CD4-positive, CD25-positive, alpha-beta regulatory T cell (primary cell): Measurements from ENCODE around the gene CMPK2. TPM values are rescaled to one million over a fixed set of nuclear protein-coding genes. Genes with fewer than 3 reads are reported as not detected.

ENCODE experiments used
- ATAC-seq, 2 donors: fragments of 150-1000 bp; cut with Tn5 transposase; one replicate each; pipeline ENCODE4 v1.10.0; 2021; ENCODE audit warnings: low read depth in 2 of 2, moderate number of reproducible peaks in 2 of 2, moderate library complexity in 1 of 2
- DNase-seq, 3 donors: peaks; one replicate each; pipeline versions ENCODE4 v3.0.0 to v3.0.0-alpha.2; 2012 to 2022; ENCODE audit warnings: mixed read lengths in 1 of 3
- H3K27ac ChIP-seq: one replicate; pipeline ENCODE4 v1.7.0; 2013; ENCODE audit warnings: mild to moderate bottlenecking, low read length; ENCODE audit not compliant: insufficient read depth, poor library complexity, severe bottlenecking
- H3K27me3 ChIP-seq: one replicate; pipeline ENCODE4 v1.7.0; 2013; ENCODE audit warnings: low read length; ENCODE audit not compliant: control insufficient read depth, insufficient read depth
- H3K36me3 ChIP-seq: one replicate; pipeline ENCODE4 v1.7.0; 2013; ENCODE audit warnings: mild to moderate bottlenecking, low read length, moderate library complexity; ENCODE audit not compliant: control insufficient read depth, insufficient read depth
- H3K4me1 ChIP-seq: 2 replicates; pipeline ENCODE4 v1.7.0; 2013; ENCODE audit warnings: mild to moderate bottlenecking, low read length; ENCODE audit not compliant: insufficient read depth, control insufficient read depth, poor library complexity, severe bottlenecking
- H3K4me3 ChIP-seq: one replicate; pipeline ENCODE4 v1.7.0; 2013; ENCODE audit warnings: low read depth, mild to moderate bottlenecking, low read length, moderate library complexity
- H3K9me3 ChIP-seq, 2 experiments: 1 replicate in 1 of 2; 2 replicates in 1 of 2; pipeline ENCODE4 v1.7.0; 2013; ENCODE audit warnings: low read length in 2 of 2, mild to moderate bottlenecking in 1 of 2, moderate library complexity in 1 of 2; ENCODE audit not compliant: control insufficient read depth in 2 of 2
- H3K27ac Mint-ChIP-seq, 3 donors: one replicate each; pipeline ENCODE4 v1.8.0; 2020 to 2022; ENCODE audit warnings: mild to moderate bottlenecking in 3 of 3, mixed read lengths in 3 of 3, moderate library complexity in 2 of 3
- H3K27me3 Mint-ChIP-seq: one replicate; pipeline ENCODE4 v1.8.0; 2022; ENCODE audit warnings: mild to moderate bottlenecking, mixed read lengths
- H3K36me3 Mint-ChIP-seq: one replicate; pipeline ENCODE4 v1.8.0; 2020; ENCODE audit warnings: mixed read lengths
- H3K4me1 Mint-ChIP-seq, 4 donors: one replicate each; pipeline ENCODE4 v1.8.0; 2020 to 2022; ENCODE audit warnings: mixed read lengths in 4 of 4, mild to moderate bottlenecking in 1 of 4
- H3K4me3 Mint-ChIP-seq, 4 donors: one replicate each; pipeline ENCODE4 v1.8.0; 2020 to 2022; ENCODE audit warnings: mild to moderate bottlenecking in 4 of 4, mixed read lengths in 4 of 4, moderate library complexity in 3 of 4
- H3K9me3 Mint-ChIP-seq, 7 donors: one replicate each; pipeline ENCODE4 v1.8.0; 2020 to 2022; ENCODE audit warnings: mixed read lengths in 7 of 7, mild to moderate bottlenecking in 3 of 7, moderate library complexity in 2 of 7
- polyA plus RNA-seq, 4 donors: library from polyadenylated mRNA; unstranded; fragments of 300-500 nt; fragmentation: Illumina TruSeq; gene quantifications; one replicate each; pipeline ENCODE4 v1.2.3, GENCODE V29; 2021
- total RNA-seq: library from RNA; stranded (reverse); gene quantifications from one replicate; pipeline ENCODE4 v1.2.3, GENCODE V29; 2022

The CMPK2 gene
- total and polyA plus RNA-seq, 5 donors from 2014 or later, result 1.7 to 7.4 (median 4.0) TPM

DNA sequence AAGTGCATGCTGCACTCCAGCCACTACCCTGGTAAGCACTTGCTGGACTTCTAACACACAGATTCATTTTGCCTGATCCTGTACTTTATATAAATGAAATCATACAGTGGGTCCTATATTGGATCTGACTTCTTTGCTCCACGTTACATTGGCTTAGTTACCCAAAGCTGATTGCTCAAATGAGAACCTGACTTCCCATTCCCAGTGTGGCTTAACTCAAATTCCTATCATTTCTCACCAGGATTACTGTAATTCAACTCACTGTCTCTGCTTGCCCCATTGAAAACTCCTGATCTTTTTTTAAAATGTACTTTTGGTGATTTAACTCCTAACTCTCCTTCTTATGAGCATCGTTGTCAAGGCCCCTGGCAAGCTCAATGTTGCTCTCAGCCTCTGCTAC, 13.3 kb upstream of the CMPK2 start:
- Mint-ChIP-seq H3K27ac (peak overlapping the region; percentile 51 to 91 (median 77)), H3K9me3 (peaks cover 0 to 2% (median 0%) of the 10 kb centered on the region in 7 donors), H3K4me1 (peaks cover 14 to 47% (median 38%) of the 10 kb centered on the region in 4 donors), H3K36me3 (peaks cover 9% of the 10 kb centered on the region), H3K27me3 (peaks cover 20% of the 10 kb centered on the region), H3K4me3 (peak overlapping the region in 3 of 4 donors; percentile 54 to 93 (median 61))
- no peaks in the 10 kb centered on the region for H3K9me3 ChIP-seq
- no peak overlapping the region for H3K27ac ChIP-seq
- no peak for ATAC-seq
- H3K4me3 ChIP-seq, result peak overlapping the region; percentile 87
- H3K4me1 ChIP-seq, result peaks cover 32% of the 10 kb centered on the region
- H3K27me3 ChIP-seq, result no peaks in the 10 kb centered on the region
- DNase-seq, result no peak
- H3K36me3 ChIP-seq, result no peaks in the 10 kb centered on the region

GRCh38 chr2:6878549-6878948, 12.8 kb upstream of the CMPK2 start:
- Histone ChIP-seq H3K27me3 (no peaks in the 10 kb centered on the region), H3K36me3 (no peaks in the 10 kb centered on the region), H3K4me3 (peak overlapping the region; percentile 87), H3K27ac (no peak overlapping the region), H3K4me1 (peaks cover 32% of the 10 kb centered on the region), H3K9me3 (no peaks in the 10 kb centered on the region)
- ATAC-seq (no peak), DNase-seq (no peak)
- Mint-ChIP-seq H3K4me1 (peaks cover 14 to 47% (median 38%) of the 10 kb centered on the region in 4 donors), H3K4me3 (peak overlapping the region in 3 of 4 donors; percentile 68 to 93 (median 88)), H3K9me3 (peaks cover 0 to 5% (median 0%) of the 10 kb centered on the region in 7 donors), H3K27me3 (peaks cover 22% of the 10 kb centered on the region), H3K36me3 (peaks cover 7% of the 10 kb centered on the region), H3K27ac (peak overlapping the region; percentile 51 to 91 (median 77))

DNA sequence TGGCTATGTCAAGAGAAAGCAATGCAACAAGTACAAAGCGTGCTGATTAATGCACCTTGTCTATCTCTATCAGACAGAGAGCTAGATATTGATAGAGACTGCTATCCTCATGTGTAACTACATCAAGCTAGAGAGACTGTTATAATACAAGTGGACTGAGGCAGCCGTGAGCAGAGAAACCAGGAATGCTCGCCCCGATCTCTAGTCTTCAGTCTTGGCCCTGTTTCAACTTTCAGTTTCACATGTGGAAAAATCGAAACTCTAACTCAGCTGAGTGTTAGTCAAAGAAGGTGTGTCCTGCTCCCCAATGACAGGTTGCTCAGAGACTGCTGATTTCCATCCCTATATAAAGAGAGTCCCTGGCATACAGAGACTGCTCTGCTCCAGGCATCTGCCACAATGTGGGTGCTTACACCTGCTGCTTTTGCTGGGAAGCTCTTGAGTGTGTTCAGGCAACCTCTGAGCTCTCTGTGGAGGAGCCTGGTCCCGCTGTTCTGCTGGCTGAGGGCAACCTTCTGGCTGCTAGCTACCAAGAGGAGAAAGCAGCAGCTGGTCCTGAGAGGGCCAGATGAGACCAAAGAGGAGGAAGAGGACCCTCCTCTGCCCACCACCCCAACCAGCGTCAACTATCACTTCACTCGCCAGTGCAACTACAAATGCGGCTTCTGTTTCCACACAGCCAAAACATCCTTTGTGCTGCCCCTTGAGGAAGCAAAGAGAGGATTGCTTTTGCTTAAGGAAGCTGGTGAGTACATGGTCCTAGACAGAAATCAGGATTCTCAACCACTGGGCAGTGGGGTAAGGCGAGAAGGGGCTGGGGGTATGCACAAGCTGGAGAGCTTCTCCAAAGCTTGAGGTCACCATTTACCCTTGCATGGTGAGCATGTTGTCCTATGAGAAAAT, 11.9 kb upstream of the CMPK2 start, which contains the start of gene RSAD2:
TSS of gene RSAD2 (plus strand) at position 376 of the 903 bp plus-strand sequence. CDS start at position 400, 24 bp downstream.
- Mint-ChIP-seq H3K4me3 (peak within 1 kb of the TSS; percentile 34 to 93 (median 86)), H3K4me1 (peaks cover 14 to 51% (median 39%) of the 10 kb centered on the region in 4 donors), H3K27me3 (peaks cover 28% of the 10 kb centered on the region), H3K36me3 (peaks cover 4% of the 10 kb centered on the region), H3K9me3 (peaks cover 0 to 5% (median 0%) of the 10 kb centered on the region in 7 donors), H3K27ac (peak within 1 kb of the TSS; percentile 82 to 97 (median 86))
- H3K4me1 ChIP-seq, result peaks cover 32% of the 10 kb centered on the region
- no peak within 1 kb of the TSS for H3K27ac ChIP-seq
- ATAC-seq (peak; percentile 87 to 90), DNase-seq (peak in 2 of 3 donors; percentile 45 to 72)
- peak within 1 kb of the TSS; percentile 87 for H3K4me3 ChIP-seq
- H3K27me3 ChIP-seq, result no peaks in the 10 kb centered on the region
- H3K36me3 ChIP-seq, result no peaks in the 10 kb centered on the region
- H3K9me3 ChIP-seq, result no peaks in the 10 kb centered on the region

DNA sequence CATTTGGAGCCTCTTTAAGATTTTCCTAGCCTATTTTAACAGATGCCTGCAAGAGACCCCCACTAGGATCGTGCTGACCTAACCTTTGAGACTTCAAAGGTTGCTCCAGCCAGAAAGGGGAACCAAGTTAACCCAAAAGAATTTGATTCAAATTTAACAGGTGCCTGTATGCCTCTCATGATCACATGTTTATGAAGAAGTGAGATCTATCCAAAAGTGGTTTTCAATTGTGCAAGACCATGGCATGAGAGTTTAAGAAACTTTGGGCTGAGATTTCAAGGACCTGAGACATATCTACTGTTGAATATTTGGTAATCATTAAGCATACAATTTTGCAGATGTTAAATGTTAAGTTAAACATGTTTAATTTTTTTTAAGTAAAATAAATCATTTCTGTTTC, 10.6 kb upstream of the CMPK2 start:
- Histone ChIP-seq H3K4me1 (peaks cover 32% of the 10 kb centered on the region), H3K36me3 (no peaks in the 10 kb centered on the region), H3K4me3 (no peak overlapping the region), H3K27ac (no peak overlapping the region), H3K9me3 (no peaks in the 10 kb centered on the region), H3K27me3 (no peaks in the 10 kb centered on the region)
- ATAC-seq (no peak), DNase-seq (no peak)
- peaks cover 14 to 51% (median 36%) of the 10 kb centered on the region in 4 donors for H3K4me1 Mint-ChIP-seq
- no peak overlapping the region for H3K27ac Mint-ChIP-seq
- peak overlapping the region in 1 of 4 donors; percentile 83 for H3K4me3 Mint-ChIP-seq
- peaks cover 35% of the 10 kb centered on the region for H3K27me3 Mint-ChIP-seq
- peaks cover 0 to 5% (median 0%) of the 10 kb centered on the region in 7 donors for H3K9me3 Mint-ChIP-seq
- H3K36me3 Mint-ChIP-seq, result peaks cover 4% of the 10 kb centered on the region

- no peak overlapping the region for H3K4me3 Mint-ChIP-seq
- H3K9me3 ChIP-seq, result no peaks in the 10 kb centered on the region
These were observed 8.3 kb upstream of the CMPK2 start for GRCh38 chr2:6874032-6874431.

DNA sequence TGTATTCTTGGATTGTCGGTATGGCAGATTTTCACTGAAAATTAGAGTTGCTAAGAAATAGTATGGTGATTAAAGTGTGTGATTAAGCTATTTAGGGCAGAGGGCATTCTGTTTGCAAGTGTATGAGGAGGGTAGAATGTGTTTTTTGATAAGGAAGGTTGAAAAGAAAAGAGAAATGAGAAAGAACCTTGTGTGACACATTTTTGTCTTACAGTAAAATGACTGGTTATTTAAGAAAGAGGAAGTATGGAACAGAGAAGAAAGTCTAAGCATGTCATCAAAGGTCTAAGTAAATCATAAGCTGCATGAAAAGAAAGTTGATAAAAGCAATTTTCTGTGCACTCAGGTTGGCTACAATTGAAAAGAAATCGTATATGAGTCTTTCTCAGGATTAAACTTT, 6.7 kb upstream of the CMPK2 start:
- Mint-ChIP-seq H3K36me3 (peaks cover 4% of the 10 kb centered on the region), H3K27me3 (peaks cover 49% of the 10 kb centered on the region), H3K27ac (no peak overlapping the region), H3K4me1 (peaks cover 0 to 16% (median 10%) of the 10 kb centered on the region in 4 donors), H3K4me3 (no peak overlapping the region), H3K9me3 (peaks cover 0 to 5% (median 0%) of the 10 kb centered on the region in 7 donors)
- H3K4me1 ChIP-seq, result peaks cover 7% of the 10 kb centered on the region
- no peaks in the 10 kb centered on the region for H3K36me3 ChIP-seq
- no peak overlapping the region for H3K4me3 ChIP-seq
- no peak for ATAC-seq
- H3K27me3 ChIP-seq, result no peaks in the 10 kb centered on the region
- DNase-seq, result no peak
- H3K27ac ChIP-seq, result no peak overlapping the region
- no peaks in the 10 kb centered on the region for H3K9me3 ChIP-seq

More at GRCh38 chr2:6874032-6874431, 8.3 kb upstream of the CMPK2 start:
- H3K27ac Mint-ChIP-seq, result no peak overlapping the region
- ATAC-seq, result no peak
- H3K36me3 ChIP-seq, result no peaks in the 10 kb centered on the region
- no peak overlapping the region for H3K4me3 ChIP-seq
- peaks cover 53% of the 10 kb centered on the region for H3K27me3 Mint-ChIP-seq
- H3K27me3 ChIP-seq, result no peaks in the 10 kb centered on the region
- no peak overlapping the region for H3K27ac ChIP-seq
- peaks cover 4% of the 10 kb centered on the region for H3K36me3 Mint-ChIP-seq
- peaks cover 0 to 5% (median 0%) of the 10 kb centered on the region in 7 donors for H3K9me3 Mint-ChIP-seq
- H3K4me1 Mint-ChIP-seq, result peaks cover 4 to 31% (median 18%) of the 10 kb centered on the region in 4 donors
- H3K4me1 ChIP-seq, result peaks cover 22% of the 10 kb centered on the region
- no peak for DNase-seq

GRCh38 chr2:6866982-6867381, 1.3 kb upstream of the CMPK2 start:
- no peaks in the 10 kb centered on the region for H3K27me3 ChIP-seq
- H3K9me3 ChIP-seq, result no peaks in the 10 kb centered on the region
- no peak for ATAC-seq
- peaks cover 6 to 31% (median 21%) of the 10 kb centered on the region in 4 donors for H3K4me1 Mint-ChIP-seq
- H3K4me3 Mint-ChIP-seq, result peak overlapping the region; percentile 39 to 98 (median 94)
- no peaks in the 10 kb centered on the region for H3K36me3 ChIP-seq
- H3K27me3 Mint-ChIP-seq, result peaks cover 34% of the 10 kb centered on the region
- H3K4me1 ChIP-seq, result peaks cover 7% of the 10 kb centered on the region
- no peak for DNase-seq
- H3K9me3 Mint-ChIP-seq, result peaks cover 0 to 2% (median 0%) of the 10 kb centered on the region in 7 donors
- no peak overlapping the region for H3K4me3 ChIP-seq
- peak overlapping the region in 2 of 3 donors; percentile 94 to 98 for H3K27ac Mint-ChIP-seq
- peaks cover 8% of the 10 kb centered on the region for H3K36me3 Mint-ChIP-seq
- H3K27ac ChIP-seq, result no peak overlapping the region
